ENCODE measurements around the gene RNF14.

GRCh38 chr5:141986072-141986471, 17.2 kb downstream of the RNF14 start:
- no peak for TF ChIP-seq POLR2A (IDR thresholded peaks at IDR 0.05)
- TF ChIP-seq CTCF (IDR thresholded peaks at IDR 0.05), result no peak
